HepG2 (cell line): Measurements from ENCODE around the gene HDHD3. TPM values are rescaled to one million over a fixed set of nuclear protein-coding genes. Genes with fewer than 3 reads are reported as not detected.

Source experiments
- ATF7-NPFF ChIP-seq: sonication (generic); formaldehyde crosslinking; IDR thresholded peaks from 2 replicates; pipeline ENCODE4 v1.8.1; 2023; ENCODE audit warnings: mild to moderate bottlenecking, low read depth, missing genetic modification reagents, moderate library complexity
- BCL6 ChIP-seq: IDR thresholded peaks from 2 replicates; pipeline ENCODE4 v1.6.1; 2016; ENCODE audit warnings: missing genetic modification reagents, missing compliant biosample characterization
- CREM ChIP-seq, 2 experiments: sonication (generic) in 1 of 2; formaldehyde crosslinking in 1 of 2; IDR thresholded peaks; 2 replicates each; pipeline versions ENCODE4 v1.4.0 to v1.6.1; 2016 to 2020; ENCODE audit warnings: antibody characterized with exemption in 1 of 2, mild to moderate bottlenecking in 1 of 2, missing genetic modification reagents in 1 of 2
- FOXK2 ChIP-seq: fragments of 450-650 bp; IDR thresholded peaks from 2 replicates; pipeline ENCODE4 v1.6.1; 2016
- ISL2 ChIP-seq: sonication (generic); formaldehyde crosslinking; IDR thresholded peaks from 2 replicates; pipeline ENCODE4 v1.5.0; 2020; ENCODE audit warnings: missing genetic modification reagents
- MIER3 ChIP-seq: IDR thresholded peaks from 2 replicates; pipeline ENCODE4 v1.6.1; 2016; ENCODE audit warnings: missing compliant biosample characterization, borderline replicate concordance
- MLX ChIP-seq: IDR thresholded peaks from 2 replicates; pipeline ENCODE4 v1.6.1; 2016
- NFKB2 ChIP-seq: sonication (generic); formaldehyde crosslinking; IDR thresholded peaks from 2 replicates; pipeline ENCODE4 v1.4.0; 2020; ENCODE audit warnings: missing genetic modification reagents, borderline replicate concordance
- ONECUT2 ChIP-seq: sonication (generic); formaldehyde crosslinking; IDR thresholded peaks from 2 replicates; pipeline ENCODE4 v1.4.0; 2020; ENCODE audit warnings: missing genetic modification reagents
- PAX8 ChIP-seq: sonication (generic); formaldehyde crosslinking; IDR thresholded peaks from 2 replicates; pipeline ENCODE4 v1.8.0; 2022; ENCODE audit warnings: mild to moderate bottlenecking, missing genetic modification reagents, borderline replicate concordance
- RAD21 ChIP-seq: fragments of 450-650 bp; formaldehyde crosslinking; IDR thresholded peaks from 2 replicates; pipeline ENCODE4 v1.5.0; 2020; ENCODE audit warnings: mild to moderate bottlenecking
- RBM39 ChIP-seq: fragments of 200-400 bp; formaldehyde crosslinking; IDR thresholded peaks from one replicate; pipeline ENCODE4 v1.6.1; 2018; ENCODE audit warnings: antibody characterized with exemption, mild to moderate bottlenecking, low read depth, low read length; ENCODE audit not compliant: poor library complexity, severe bottlenecking
- REXO4 ChIP-seq: sonication (generic); formaldehyde crosslinking; IDR thresholded peaks from 2 replicates; pipeline ENCODE4 v1.8.0; 2022; ENCODE audit warnings: missing genetic modification reagents, mild to moderate bottlenecking, borderline replicate concordance
- SMC3 ChIP-seq: IDR thresholded peaks from 2 replicates; pipeline ENCODE4 v1.6.1; 2011; ENCODE audit warnings: low read length, improper control_type of control experiment
- SNAPC2 ChIP-seq: sonication (generic); formaldehyde crosslinking; IDR thresholded peaks from 2 replicates; pipeline ENCODE4 v1.8.1; 2022; ENCODE audit warnings: mild to moderate bottlenecking, missing genetic modification reagents
- XRCC5 ChIP-seq: fragments of 200-400 bp; formaldehyde crosslinking; optimal IDR thresholded peaks from 2 replicates; pipeline ENCODE3; 2017; ENCODE audit warnings: mild to moderate bottlenecking, low read length
- ZBTB25 ChIP-seq: IDR thresholded peaks from 2 replicates; pipeline ENCODE4 v1.6.1; 2018; ENCODE audit warnings: missing genetic modification reagents
- ZFP36L1 ChIP-seq: sonication (generic); formaldehyde crosslinking; IDR thresholded peaks from 2 replicates; pipeline ENCODE4 v1.8.0; 2022; ENCODE audit warnings: mild to moderate bottlenecking, missing genetic modification reagents, moderate library complexity
- ZMYM3 ChIP-seq: sonication (generic); formaldehyde crosslinking; IDR thresholded peaks from 2 replicates; pipeline ENCODE4 v1.5.1; 2020; ENCODE audit warnings: mild to moderate bottlenecking, missing genetic modification reagents
- ZNF24 ChIP-seq: fragments of 450-650 bp; IDR thresholded peaks from 2 replicates; pipeline ENCODE4 v1.6.1; 2017; ENCODE audit warnings: antibody characterized with exemption, mild to moderate bottlenecking
- ZNF335 ChIP-seq: sonication (generic); formaldehyde crosslinking; IDR thresholded peaks from 2 replicates; pipeline ENCODE4 v1.4.0; 2020; ENCODE audit warnings: missing genetic modification reagents
- ZNF547 ChIP-seq: sonication (generic); formaldehyde crosslinking; IDR thresholded peaks from 2 replicates; pipeline ENCODE4 v1.5.1; 2020; ENCODE audit warnings: mild to moderate bottlenecking, missing genetic modification reagents
- ZNF776 ChIP-seq: sonication (generic); formaldehyde crosslinking; IDR thresholded peaks from 2 replicates; pipeline ENCODE4 v1.4.0; 2020; ENCODE audit warnings: mild to moderate bottlenecking, missing genetic modification reagents
- polyA plus RNA-seq, 8 experiments: library from polyadenylated mRNA; depleted of rRNA in 3 of 8; stranded (reverse) in 7 of 8; unstranded in 1 of 8; fragments of >200 nt; fragmentation: Illumina TruSeq in 4 of 8; extraction: Trizol in 4 of 8; gene quantifications; 2 replicates each; pipeline versions ENCODE4 v1.2.1 to v1.2.3, GENCODE V29; 2011 to 2016; ENCODE audit warnings: low read depth in 4 of 8, missing spikeins in 1 of 8, mixed read lengths in 1 of 8; ENCODE audit not compliant: insufficient read depth in 1 of 8
- total RNA-seq, 5 experiments: library from RNA; depleted of rRNA; stranded (reverse); fragments of >200 nt; fragmentation: Illumina TruSeq; extraction: Trizol; gene quantifications; 2 replicates each; pipeline ENCODE4 v1.2.3, GENCODE V29; 2016; ENCODE audit warnings: low read depth in 1 of 5
- TF ChIP-seq, protein P1 (sequence below): IDR thresholded peaks from 2 replicates; pipeline ENCODE4 v1.6.1; 2016; ENCODE audit warnings: low read depth, control low read depth
- TF ChIP-seq, protein P2 (sequence below): sonication (generic); formaldehyde crosslinking; IDR thresholded peaks from 2 replicates; pipeline ENCODE4 v1.5.1; 2020; ENCODE audit warnings: mild to moderate bottlenecking, missing genetic modification reagents

HDHD3 gene
- total and polyA plus RNA-seq, 2 of the 13 experiments (the other 11 are each of a cell fraction or from before 2014, with no cell fraction given), result 23.1 to 38.5 TPM

GRCh38 chr9:113340011-113340699 lies 36.6 kb downstream of the HDHD3 start, which contains the start of gene WDR31 (continued):
- peak; percentile 84 for TF ChIP-seq ZBTB25 (CRISPR knock-in tag)
- 0 out of 2 replicates have a peak, but pooled peaks have one; percentile 68 for TF ChIP-seq MLX
- peak; percentile 82 for TF ChIP-seq RBM39
- TF ChIP-seq CREM (IDR thresholded peaks at IDR 0.05), result peak; percentile 47
- TF ChIP-seq CREM (CRISPR knock-in tag; IDR thresholded peaks at IDR 0.05), result no peak
- peak; percentile 85; the same call in 1 of the 2 replicates for TF ChIP-seq ZFP36L1 (CRISPR knock-in tag)
- TF ChIP-seq ZNF547 (CRISPR knock-in tag), result peak; percentile 88
- TF ChIP-seq XRCC5, result peak; percentile 99
- TF ChIP-seq, protein P1, sequence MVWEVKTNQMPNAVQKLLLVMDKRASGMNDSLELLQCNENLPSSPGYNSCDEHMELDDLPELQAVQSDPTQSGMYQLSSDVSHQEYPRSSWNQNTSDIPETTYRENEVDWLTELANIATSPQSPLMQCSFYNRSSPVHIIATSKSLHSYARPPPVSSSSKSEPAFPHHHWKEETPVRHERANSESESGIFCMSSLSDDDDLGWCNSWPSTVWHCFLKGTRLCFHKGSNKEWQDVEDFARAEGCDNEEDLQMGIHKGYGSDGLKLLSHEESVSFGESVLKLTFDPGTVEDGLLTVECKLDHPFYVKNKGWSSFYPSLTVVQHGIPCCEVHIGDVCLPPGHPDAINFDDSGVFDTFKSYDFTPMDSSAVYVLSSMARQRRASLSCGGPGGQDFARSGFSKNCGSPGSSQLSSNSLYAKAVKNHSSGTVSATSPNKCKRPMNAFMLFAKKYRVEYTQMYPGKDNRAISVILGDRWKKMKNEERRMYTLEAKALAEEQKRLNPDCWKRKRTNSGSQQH (CRISPR knock-in tag), result peak; percentile 93
- TF ChIP-seq MIER3 (CRISPR knock-in tag), result peak; percentile 82; the same call in 1 of the 2 replicates
- TF ChIP-seq, protein P2, sequence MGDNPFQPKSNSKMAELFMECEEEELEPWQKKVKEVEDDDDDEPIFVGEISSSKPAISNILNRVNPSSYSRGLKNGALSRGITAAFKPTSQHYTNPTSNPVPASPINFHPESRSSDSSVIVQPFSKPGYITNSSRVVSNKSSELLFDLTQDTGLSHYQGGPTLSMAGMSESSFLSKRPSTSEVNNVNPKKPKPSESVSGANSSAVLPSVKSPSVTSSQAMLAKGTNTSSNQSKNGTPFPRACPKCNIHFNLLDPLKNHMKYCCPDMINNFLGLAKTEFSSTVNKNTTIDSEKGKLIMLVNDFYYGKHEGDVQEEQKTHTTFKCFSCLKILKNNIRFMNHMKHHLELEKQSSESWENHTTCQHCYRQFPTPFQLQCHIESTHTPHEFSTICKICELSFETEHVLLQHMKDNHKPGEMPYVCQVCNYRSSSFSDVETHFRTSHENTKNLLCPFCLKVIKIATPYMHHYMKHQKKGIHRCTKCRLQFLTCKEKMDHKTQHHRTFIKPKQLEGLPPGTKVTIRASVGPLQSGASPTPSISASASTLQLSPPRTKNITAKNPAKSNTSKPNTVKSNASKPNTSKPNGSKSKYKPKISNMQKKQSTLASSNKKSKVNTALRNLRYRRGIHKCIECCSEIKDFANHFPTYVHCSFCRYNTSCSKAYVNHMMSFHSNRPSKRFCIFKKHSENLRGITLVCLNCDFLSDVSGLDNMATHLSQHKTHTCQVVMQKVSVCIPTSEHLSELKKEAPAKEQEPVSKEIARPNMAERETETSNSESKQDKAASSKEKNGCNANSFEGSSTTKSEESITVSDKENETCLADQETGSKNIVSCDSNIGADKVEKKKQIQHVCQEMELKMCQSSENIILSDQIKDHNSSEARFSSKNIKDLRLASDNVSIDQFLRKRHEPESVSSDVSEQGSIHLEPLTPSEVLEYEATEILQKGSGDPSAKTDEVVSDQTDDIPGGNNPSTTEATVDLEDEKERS (CRISPR knock-in tag), result peak; percentile 88
- TF ChIP-seq ZNF24, result 0 out of 2 replicates have a peak, but pooled peaks have one; percentile 41
- peak; percentile 58 for TF ChIP-seq RAD21 (CRISPR knock-in tag)
- TF ChIP-seq ZMYM3 (CRISPR knock-in tag), result peak; percentile 86
- TF ChIP-seq ATF7-NPFF, result peak; percentile 59
- TF ChIP-seq ONECUT2 (CRISPR knock-in tag), result no peak
- 0 out of 2 replicates have a peak, but pooled peaks have one; percentile 35 for TF ChIP-seq PAX8 (CRISPR knock-in tag)
- TF ChIP-seq NFKB2 (CRISPR knock-in tag), result peak; percentile 77; the same call in 1 of the 2 replicates
- TF ChIP-seq ISL2 (CRISPR knock-in tag), result peak; percentile 82
- TF ChIP-seq REXO4, result 0 out of 2 replicates have a peak, but pooled peaks have one; percentile 62
- TF ChIP-seq FOXK2, result no peak
- TF ChIP-seq SMC3, result no peak
- TF ChIP-seq ZNF335, result peak; percentile 71
- TF ChIP-seq SNAPC2, result 0 out of 2 replicates have a peak, but pooled peaks have one; percentile 30
- TF ChIP-seq ZNF776 (CRISPR knock-in tag), result peak; percentile 44; the same call in 1 of the 2 replicates
- TF ChIP-seq BCL6 (CRISPR knock-in tag), result peak; percentile 73
